Measurements from ENCODE around the gene KCNMB3. TPM values are rescaled to one million over a fixed set of nuclear protein-coding genes. Genes with fewer than 3 reads are reported as not detected.

KCNMB3 gene
- total RNA-seq, 1 donor from 2014 or later: 4.4 TPM

- Histone ChIP-seq H3K27me3 (no peaks in the 10 kb centered on the region), H4K20me1 (ENCODE audit: low read depth) (no peaks in the 10 kb centered on the region), H3K27ac (no peak overlapping the region), H2AFZ (replicated peaks) (no peak overlapping the region), H3K4me2 (no peak overlapping the region), H3K9ac (no peak overlapping the region), H3K36me3 (no peaks in the 10 kb centered on the region), H3K4me1 (no peaks in the 10 kb centered on the region), H3K4me3 (no peak overlapping the region), H3K79me2 (ENCODE audit: low read depth) (no peaks in the 10 kb centered on the region), H3K9me3 (ENCODE audit: low read depth) (no peaks in the 10 kb centered on the region), H3F3A (ENCODE audit: low read depth) (no peaks in the 10 kb centered on the region)
- Mint-ChIP-seq H3K27ac (no peak overlapping the region), H3K4me1 (no peaks in the 10 kb centered on the region), H3K27me3 (ENCODE audit: insufficient read depth, low read depth) (peaks cover 5% of the 10 kb centered on the region), H3K4me3 (no peak overlapping the region), H3K9me3 (peaks cover 7% of the 10 kb centered on the region), H3K36me3 (no peaks in the 10 kb centered on the region)
- DNase-seq (ENCODE audit: low spot score): no peak
- TF ChIP-seq CTCF (IDR thresholded peaks at IDR 0.05) (no peak), EZH2phosphoT487 (IDR thresholded peaks at IDR 0.05) (no peak), EZH2 (IDR thresholded peaks at IDR 0.05) (no peak)
Observed at GRCh38 chr3:179297971-179298725, 47.2 kb upstream of the KCNMB3 start.

GRCh38 chr3:179292450-179292849 is 41.5 kb upstream of the KCNMB3 start:
- Histone ChIP-seq H3K4me1 (no peaks in the 10 kb centered on the region), H3K9me3 (ENCODE audit: low read depth) (no peaks in the 10 kb centered on the region), H3K36me3 (no peaks in the 10 kb centered on the region), H3K4me2 (no peak overlapping the region), H3K9ac (no peak overlapping the region), H3K79me2 (ENCODE audit: low read depth) (no peaks in the 10 kb centered on the region), H3F3A (ENCODE audit: low read depth) (no peaks in the 10 kb centered on the region), H3K27me3 (no peaks in the 10 kb centered on the region), H3K4me3 (no peak overlapping the region), H2AFZ (replicated peaks) (no peak overlapping the region), H4K20me1 (ENCODE audit: low read depth) (no peaks in the 10 kb centered on the region), H3K27ac (no peak overlapping the region)
- H3K36me3 Mint-ChIP-seq: no peaks in the 10 kb centered on the region
- TF ChIP-seq EZH2phosphoT487 (IDR thresholded peaks at IDR 0.05) (no peak), EZH2 (IDR thresholded peaks at IDR 0.05) (no peak), CTCF (IDR thresholded peaks at IDR 0.05) (no peak)
- no peak overlapping the region for H3K27ac Mint-ChIP-seq
- DNase-seq (ENCODE audit: low spot score): no peak
- no peak overlapping the region for H3K4me3 Mint-ChIP-seq
- peaks cover 4% of the 10 kb centered on the region for H3K4me1 Mint-ChIP-seq
- H3K9me3 Mint-ChIP-seq: peaks cover 6% of the 10 kb centered on the region
- peaks cover 2% of the 10 kb centered on the region for H3K27me3 Mint-ChIP-seq (ENCODE audit: insufficient read depth, low read depth)

DNA sequence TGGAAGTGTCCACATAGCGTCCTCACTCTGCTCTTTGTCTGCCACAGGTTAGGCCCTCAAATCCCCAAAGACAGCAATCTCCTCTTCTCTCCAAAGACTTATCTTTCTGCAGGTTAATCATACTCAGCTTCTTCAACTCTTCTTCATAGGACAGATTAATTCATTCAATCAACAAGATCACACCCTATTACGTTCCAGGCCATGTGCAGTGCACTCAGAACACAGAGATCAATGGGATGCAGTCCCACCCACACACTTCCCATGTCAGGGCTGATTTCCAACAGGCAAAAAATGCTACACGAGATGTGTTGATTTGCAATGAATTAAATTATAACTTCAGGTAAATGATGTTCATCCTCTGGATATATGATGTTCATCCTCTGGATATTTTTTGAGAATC is 38.4 kb upstream of the KCNMB3 start:
- Mint-ChIP-seq H3K36me3 (no peaks in the 10 kb centered on the region), H3K27ac (no peak overlapping the region), H3K9me3 (peaks cover 6% of the 10 kb centered on the region), H3K4me3 (no peak overlapping the region), H3K4me1 (peaks cover 4% of the 10 kb centered on the region), H3K27me3 (ENCODE audit: insufficient read depth, low read depth) (peaks cover 2% of the 10 kb centered on the region)
- Histone ChIP-seq H3K4me2 (no peak overlapping the region), H3K4me3 (no peak overlapping the region), H3K9me3 (ENCODE audit: low read depth) (no peaks in the 10 kb centered on the region), H3F3A (ENCODE audit: low read depth) (no peaks in the 10 kb centered on the region), H3K27ac (no peak overlapping the region), H2AFZ (replicated peaks) (peak overlapping the region; percentile 5), H3K4me1 (no peaks in the 10 kb centered on the region), H3K9ac (no peak overlapping the region), H3K36me3 (no peaks in the 10 kb centered on the region), H4K20me1 (ENCODE audit: low read depth) (no peaks in the 10 kb centered on the region), H3K27me3 (no peaks in the 10 kb centered on the region), H3K79me2 (ENCODE audit: low read depth) (no peaks in the 10 kb centered on the region)
- TF ChIP-seq CTCF (IDR thresholded peaks at IDR 0.05) (no peak), EZH2phosphoT487 (IDR thresholded peaks at IDR 0.05) (no peak), EZH2 (IDR thresholded peaks at IDR 0.05) (no peak)
- no peak for DNase-seq (ENCODE audit: low spot score)

Data from neural progenitor cell (in vitro differentiated cells).